ENCODE measurements around the gene ASTN2.

DNA sequence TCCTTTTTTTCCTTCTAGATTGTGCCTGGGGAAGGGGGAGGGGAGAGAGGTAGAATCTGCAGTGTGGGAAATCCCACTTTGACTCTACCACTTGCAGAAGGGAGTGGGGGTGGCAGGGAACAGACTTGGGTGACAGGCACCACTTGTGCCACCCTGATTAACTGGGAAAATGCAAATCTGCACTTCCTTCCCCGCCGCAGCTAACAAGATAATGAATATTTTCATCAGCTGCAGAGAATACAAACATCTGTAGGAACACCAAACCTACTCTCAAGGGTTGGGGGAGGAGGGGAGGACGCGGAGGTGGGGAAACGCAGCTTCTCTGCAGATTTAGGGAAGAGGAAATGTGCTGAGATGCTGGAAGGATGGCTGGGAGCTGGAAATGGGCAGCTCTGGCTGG lies 654.2 kb downstream of the ASTN2 start:
- TF ChIP-seq CTCF (IDR thresholded peaks at IDR 0.05) (no peak), POLR2AphosphoS5 (IDR thresholded peaks at IDR 0.05) (no peak), POLR2A (IDR thresholded peaks at IDR 0.05) (no peak), EP300 (IDR thresholded peaks at IDR 0.05) (no peak)

Measured in sigmoid colon (tissue), 4 donors.